Measurements from ENCODE around the gene ANKRD62.

Gene ANKRD62

DNA sequence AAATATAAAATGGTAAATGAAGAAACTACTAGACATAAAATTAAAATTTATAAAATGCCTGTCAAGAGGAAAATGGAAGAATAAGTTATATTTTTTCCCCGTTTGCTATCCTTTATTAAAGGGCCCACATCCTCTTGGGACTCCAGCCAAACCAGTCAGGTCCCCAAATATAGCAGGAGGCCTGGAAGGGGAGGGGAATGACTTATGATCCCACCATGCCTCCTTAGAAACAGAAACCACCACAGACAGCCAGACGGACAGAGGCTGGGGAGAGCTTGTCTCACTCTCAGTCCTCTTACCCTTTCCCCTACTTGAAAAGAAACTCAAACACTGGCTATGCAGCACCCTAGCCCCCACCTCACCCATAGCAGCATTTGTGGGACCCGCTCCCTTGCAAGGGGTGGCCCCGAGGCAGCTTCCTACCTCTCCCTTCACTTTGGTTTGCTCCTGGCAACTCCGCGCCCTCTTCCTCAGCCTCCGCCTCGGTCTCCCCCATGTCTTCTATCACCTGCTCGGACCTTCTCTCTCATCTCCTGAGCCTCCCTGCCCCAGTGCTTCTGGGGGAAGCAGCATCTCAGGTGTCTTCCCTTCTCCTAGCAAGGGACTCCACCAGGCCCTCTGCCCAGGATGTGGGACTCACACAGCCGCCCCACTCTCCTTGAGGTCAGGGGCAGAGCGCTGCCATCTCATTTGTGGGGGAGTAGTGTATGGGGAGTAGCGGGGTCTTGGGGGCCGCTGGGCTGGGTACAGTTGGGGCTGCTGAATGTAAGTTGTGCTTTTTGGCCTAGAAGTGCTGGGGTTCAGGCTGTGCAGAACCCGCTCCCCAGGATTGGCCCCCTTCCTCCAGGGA is 37.4 kb upstream of the ANKRD62 start:
- H3K4me2 ChIP-seq (ENCODE audit: low read length): no peak overlapping the region
- no peak overlapping the region for H2AFZ ChIP-seq (ENCODE audit: low read length)
- H3K4me3 ChIP-seq (ENCODE audit: low read depth, low read length, poor library complexity, severe bottlenecking): no peak overlapping the region

GRCh38 chr18:12056884-12057402 is 36.7 kb upstream of the ANKRD62 start:
- no peak overlapping the region for H3K4me2 ChIP-seq (ENCODE audit: low read length)
- no peak overlapping the region for H2AFZ ChIP-seq (ENCODE audit: low read length)
- H4K20me1 ChIP-seq (ENCODE audit: insufficient read depth, low read length): no peaks in the 10 kb centered on the region
- no peaks in the 10 kb centered on the region for H3K27me3 ChIP-seq (ENCODE audit: insufficient read depth, low read length)
- no peak for TF ChIP-seq EZH2 (IDR thresholded peaks at IDR 0.05; ENCODE audit: borderline replicate concordance, low read length)
- TF ChIP-seq CTCF (IDR thresholded peaks at IDR 0.05; ENCODE audit: low read length): no peak
- no peaks in the 10 kb centered on the region for H3K4me1 ChIP-seq (ENCODE audit: insufficient read depth, low read length, severe bottlenecking)
- H3K79me2 ChIP-seq (ENCODE audit: insufficient read depth, low read length): no peaks in the 10 kb centered on the region
- no peaks in the 10 kb centered on the region for H3F3A ChIP-seq (ENCODE audit: insufficient read depth, low read length)
- no peak overlapping the region for H3K9ac ChIP-seq (ENCODE audit: low read length)
- H3K9me3 ChIP-seq (ENCODE audit: low read length): no peaks in the 10 kb centered on the region
- no peak overlapping the region for H3K27ac ChIP-seq (ENCODE audit: low read depth, low read length, poor library complexity, severe bottlenecking)
- H3K4me3 ChIP-seq (ENCODE audit: low read depth, low read length, poor library complexity, severe bottlenecking): no peak overlapping the region
- no peaks in the 10 kb centered on the region for H3K9me2 ChIP-seq (ENCODE audit: low read depth, low read length)
- no peaks in the 10 kb centered on the region for H3K36me3 ChIP-seq (ENCODE audit: insufficient read depth, low read length)

More for the DNA sequence above, 37.4 kb upstream of the ANKRD62 start:
- Histone ChIP-seq H3K79me2 (ENCODE audit: insufficient read depth, low read length) (no peaks in the 10 kb centered on the region), H3K36me3 (ENCODE audit: insufficient read depth, low read length) (no peaks in the 10 kb centered on the region), H3K27ac (ENCODE audit: low read depth, low read length, poor library complexity, severe bottlenecking) (no peak overlapping the region), H3F3A (ENCODE audit: insufficient read depth, low read length) (no peaks in the 10 kb centered on the region), H3K9me2 (ENCODE audit: low read depth, low read length) (no peaks in the 10 kb centered on the region), H3K4me1 (ENCODE audit: insufficient read depth, low read length, severe bottlenecking) (no peaks in the 10 kb centered on the region), H3K9me3 (ENCODE audit: low read length) (no peaks in the 10 kb centered on the region), H3K27me3 (ENCODE audit: insufficient read depth, low read length) (no peaks in the 10 kb centered on the region), H4K20me1 (ENCODE audit: insufficient read depth, low read length) (no peaks in the 10 kb centered on the region), H3K9ac (ENCODE audit: low read length) (no peak overlapping the region)
- no peak for TF ChIP-seq EZH2 (IDR thresholded peaks at IDR 0.05; ENCODE audit: borderline replicate concordance, low read length)
- no peak for TF ChIP-seq CTCF (IDR thresholded peaks at IDR 0.05; ENCODE audit: low read length)

DNA sequence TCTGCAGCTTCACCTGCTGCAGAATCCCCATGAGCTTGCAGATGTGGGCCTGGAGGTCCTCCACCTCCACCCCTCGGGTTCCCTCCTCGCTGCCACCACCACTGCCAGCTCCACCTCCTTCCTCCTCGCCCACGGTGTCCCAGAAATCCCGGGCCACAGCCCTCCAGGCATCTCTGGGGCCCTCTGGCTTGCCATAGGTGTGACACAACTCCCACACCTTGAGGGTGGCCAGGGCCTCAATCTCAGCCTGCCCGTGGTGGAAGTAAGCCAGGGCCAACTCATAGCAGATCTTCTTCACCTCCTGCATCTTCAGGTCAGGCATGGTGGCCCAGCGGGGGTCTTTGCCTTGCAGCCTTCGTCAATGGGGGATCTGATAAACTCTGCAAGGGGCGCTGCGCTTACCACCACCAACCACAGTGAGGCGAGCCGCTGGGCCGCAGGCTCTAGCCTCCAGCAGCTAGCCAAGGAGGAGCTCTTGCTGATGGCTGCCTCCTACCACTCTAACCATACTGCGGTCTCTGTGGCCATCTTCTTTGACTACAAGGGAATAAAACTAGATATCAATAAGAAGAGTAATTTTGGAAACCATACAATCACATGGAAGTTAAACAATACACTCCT is 36.1 kb upstream of the ANKRD62 start:
- Histone ChIP-seq H3K9ac (ENCODE audit: low read length) (no peak overlapping the region), H3K9me2 (ENCODE audit: low read depth, low read length) (no peaks in the 10 kb centered on the region), H3K36me3 (ENCODE audit: insufficient read depth, low read length) (no peaks in the 10 kb centered on the region), H3K4me3 (ENCODE audit: low read depth, low read length, poor library complexity, severe bottlenecking) (no peak overlapping the region), H3K4me2 (ENCODE audit: low read length) (no peak overlapping the region), H3K4me1 (ENCODE audit: insufficient read depth, low read length, severe bottlenecking) (no peaks in the 10 kb centered on the region), H3F3A (ENCODE audit: insufficient read depth, low read length) (no peaks in the 10 kb centered on the region), H3K9me3 (ENCODE audit: low read length) (no peaks in the 10 kb centered on the region), H4K20me1 (ENCODE audit: insufficient read depth, low read length) (no peaks in the 10 kb centered on the region), H3K27me3 (ENCODE audit: insufficient read depth, low read length) (no peaks in the 10 kb centered on the region), H3K27ac (ENCODE audit: low read depth, low read length, poor library complexity, severe bottlenecking) (no peak overlapping the region), H2AFZ (ENCODE audit: low read length) (no peak overlapping the region), H3K79me2 (ENCODE audit: insufficient read depth, low read length) (no peaks in the 10 kb centered on the region)
- TF ChIP-seq EZH2 (IDR thresholded peaks at IDR 0.05; ENCODE audit: borderline replicate concordance, low read length) (no peak), CTCF (IDR thresholded peaks at IDR 0.05; ENCODE audit: low read length) (peak; percentile 34; the same call in 1 of the 2 replicates)
